Mesodermal cell (in vitro differentiated cells): ENCODE results near the gene MCTP1.
"Not testable (repeated sequence)": the region's sequence is repeated elsewhere in the genome, so short reads cannot be mapped to it uniquely, and the experiment has no call there.

ENCODE experiments used
- H3K27ac ChIP-seq: 2 replicates; pipeline ENCODE4 v1.7.0; 2013; ENCODE audit warnings: mild to moderate bottlenecking, low read depth, low read length, moderate library complexity; ENCODE audit not compliant: severe bottlenecking
- H3K36me3 ChIP-seq: 2 replicates; pipeline ENCODE4 v1.7.1; 2013; ENCODE audit warnings: mild to moderate bottlenecking, low read length, moderate library complexity; ENCODE audit not compliant: control insufficient read depth, insufficient read depth
- H3K4me1 ChIP-seq: one replicate; pipeline ENCODE4 v1.7.1; 2013; ENCODE audit warnings: mild to moderate bottlenecking, low read length; ENCODE audit not compliant: insufficient read depth, control insufficient read depth, poor library complexity, severe bottlenecking
- H3K4me3 ChIP-seq: 2 replicates; pipeline ENCODE4 v1.7.0; 2013; ENCODE audit warnings: low read length, control low read depth, mild to moderate bottlenecking; ENCODE audit not compliant: insufficient read depth, poor library complexity, severe bottlenecking; ENCODE audit errors: extremely low read depth
- H3K9me3 ChIP-seq: 2 replicates; pipeline ENCODE4 v1.7.1; 2013; ENCODE audit warnings: mild to moderate bottlenecking, low read length, moderate library complexity; ENCODE audit not compliant: control insufficient read depth
- WGBS, 2 experiments: methylation state at CpG; one replicate each; pipeline ENCODE4 v1.1.5; 2013; ENCODE audit warnings: missing lambda C conversion rate in 2 of 2; ENCODE audit not compliant: insufficient coverage in 2 of 2; 5-methylcytosine and 5-hydroxymethylcytosine counted together

The MCTP1 gene

DNA sequence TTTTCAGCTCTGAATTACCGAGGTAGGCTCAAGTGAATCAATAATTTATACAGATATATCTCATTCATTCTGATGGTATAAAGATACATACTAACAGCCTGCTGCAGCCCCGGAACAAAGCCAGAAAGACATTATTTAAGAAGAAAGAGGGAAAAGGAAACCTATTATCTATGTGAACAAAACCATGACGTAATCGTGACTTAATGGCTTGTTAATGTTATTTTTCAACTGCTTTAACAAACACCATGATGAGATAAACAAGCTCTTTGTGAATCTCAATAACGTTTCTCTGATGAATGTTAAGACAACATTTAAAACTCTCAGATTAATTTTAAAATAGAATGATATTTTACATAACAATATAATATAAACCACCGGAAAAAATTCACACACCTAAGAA is 429.4 kb downstream of the MCTP1 start:
- Histone ChIP-seq H3K4me1 (no peaks in the 10 kb centered on the region), H3K9me3 (no peaks in the 10 kb centered on the region)
- WGBS, 2 experiments = 50 to 100% methylated on average over 1 to 2 of the region's 6 CpGs

GRCh38 chr5:94853120-94853519 is 431.8 kb downstream of the MCTP1 start:
- Histone ChIP-seq H3K36me3 (no peaks in the 10 kb centered on the region), H3K27ac (no peak overlapping the region), H3K4me3 (no peak overlapping the region), H3K9me3 (no peaks in the 10 kb centered on the region), H3K4me1 (no peaks in the 10 kb centered on the region)
- WGBS, 2 experiments = no CpG with 5 or more reads among the region's 2 CpGs

More for the DNA sequence above, 429.4 kb downstream of the MCTP1 start:
- Histone ChIP-seq H3K4me3 (no peak overlapping the region), H3K27ac (no peak overlapping the region), H3K36me3 (no peaks in the 10 kb centered on the region)

DNA sequence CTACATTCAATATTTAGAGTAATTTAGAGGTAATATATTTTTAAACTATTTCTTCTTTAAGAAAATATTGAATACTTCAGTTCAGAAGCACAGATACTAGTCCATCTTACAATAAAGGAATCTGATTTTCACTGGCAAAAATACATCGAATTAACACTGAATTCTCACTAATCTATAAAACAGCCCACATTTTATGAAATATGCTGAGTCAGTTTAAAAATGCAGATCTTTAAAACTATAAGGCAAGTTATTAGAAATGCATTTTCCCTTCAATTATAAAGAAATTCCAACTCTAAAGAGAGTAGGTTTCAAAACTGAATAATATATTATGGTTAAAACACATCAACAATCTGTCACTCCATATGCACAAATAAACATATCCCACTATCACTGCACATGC is 433.9 kb downstream of the MCTP1 start:
- Histone ChIP-seq H3K4me1 (no peaks in the 10 kb centered on the region), H3K36me3 (no peaks in the 10 kb centered on the region), H3K9me3 (no peaks in the 10 kb centered on the region), H3K27ac (no peak overlapping the region), H3K4me3 (no peak overlapping the region)
- no CpG with 5 or more reads among the region's 1 CpG for WGBS, 2 experiments

DNA sequence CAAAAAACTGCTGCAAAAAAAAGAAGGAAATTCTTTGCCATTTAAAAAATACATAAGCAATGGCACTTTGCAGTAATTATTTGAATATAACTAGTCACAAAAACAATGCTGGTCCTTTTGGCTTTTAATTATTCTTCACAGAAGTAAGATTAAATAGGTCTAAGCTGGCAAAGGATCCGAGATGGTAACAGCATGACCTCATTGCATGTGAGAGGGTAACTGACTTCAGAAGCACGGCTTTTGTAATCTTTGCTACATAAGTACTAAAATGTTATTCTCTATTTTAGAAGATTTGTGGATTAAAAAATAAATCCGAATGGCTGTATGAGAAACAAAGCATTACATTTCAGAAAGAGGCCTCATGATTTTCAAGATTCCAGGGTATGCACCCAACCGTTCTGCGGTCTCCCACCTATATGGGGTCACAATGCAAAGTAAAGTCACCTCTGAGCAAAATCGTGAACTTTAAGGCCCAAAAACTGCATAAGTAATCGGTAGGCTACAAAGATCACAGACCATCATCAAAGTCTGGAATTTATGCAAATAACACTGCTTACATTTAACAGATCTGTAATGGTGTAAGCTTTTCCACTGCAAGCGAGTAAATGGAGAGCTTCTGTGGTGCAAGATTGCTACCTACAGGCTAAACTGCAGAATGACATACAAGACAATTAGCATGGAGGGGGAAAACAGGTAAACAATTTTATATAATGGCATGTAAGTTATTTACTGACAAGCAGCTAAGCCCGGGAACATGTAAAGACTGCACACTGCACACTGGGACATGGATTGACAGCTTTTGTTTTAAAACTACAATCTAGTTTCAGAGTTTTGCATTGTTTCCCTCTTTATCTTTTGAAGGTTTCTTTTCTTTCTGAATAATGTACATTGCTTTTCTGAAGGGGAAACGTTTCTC is 434.8 kb downstream of the MCTP1 start:
- WGBS, 2 experiments = 21 to 64% methylated on average over 2 to 6 of the region's 10 CpGs
- no peak overlapping the region for H3K27ac ChIP-seq
- H3K9me3 ChIP-seq = no peaks in the 10 kb centered on the region
- H3K4me3 ChIP-seq = no peak overlapping the region
- H3K4me1 ChIP-seq = no peaks in the 10 kb centered on the region
- H3K36me3 ChIP-seq = no peaks in the 10 kb centered on the region

GRCh38 chr5:94849324-94849723 is 435.6 kb downstream of the MCTP1 start:
- Histone ChIP-seq H3K4me1 (no peaks in the 10 kb centered on the region), H3K36me3 (no peaks in the 10 kb centered on the region), H3K27ac (no peak overlapping the region), H3K9me3 (no peaks in the 10 kb centered on the region), H3K4me3 (no peak overlapping the region)
- WGBS, 2 experiments = no CpG with 5 or more reads among the region's 4 CpGs

DNA sequence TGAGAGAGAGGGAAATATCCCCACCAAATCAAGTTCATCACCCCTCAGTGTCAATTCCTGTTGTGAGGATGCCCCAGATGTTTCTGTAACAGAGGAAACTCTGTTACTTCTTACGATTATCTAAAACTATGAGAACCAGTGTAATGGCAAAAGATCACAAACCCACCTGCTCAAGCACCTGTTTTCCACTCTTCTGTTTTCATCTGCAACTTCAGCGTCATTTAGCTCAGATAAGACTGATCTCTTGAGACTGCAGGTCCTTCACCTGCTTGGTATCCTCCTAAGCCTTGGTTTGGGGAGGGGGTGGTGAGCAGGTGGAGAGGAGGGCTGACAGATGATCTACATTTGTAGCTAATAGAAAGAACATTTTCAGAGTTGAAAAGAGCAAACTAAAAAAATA is 437.2 kb downstream of the MCTP1 start:
- Histone ChIP-seq H3K27ac (no peak overlapping the region), H3K9me3 (no peaks in the 10 kb centered on the region), H3K36me3 (no peaks in the 10 kb centered on the region), H3K4me1 (no peaks in the 10 kb centered on the region), H3K4me3 (no peak overlapping the region)
- 83 to 92% methylated on average over 1 to 2 of the region's 2 CpGs for WGBS, 2 experiments

DNA sequence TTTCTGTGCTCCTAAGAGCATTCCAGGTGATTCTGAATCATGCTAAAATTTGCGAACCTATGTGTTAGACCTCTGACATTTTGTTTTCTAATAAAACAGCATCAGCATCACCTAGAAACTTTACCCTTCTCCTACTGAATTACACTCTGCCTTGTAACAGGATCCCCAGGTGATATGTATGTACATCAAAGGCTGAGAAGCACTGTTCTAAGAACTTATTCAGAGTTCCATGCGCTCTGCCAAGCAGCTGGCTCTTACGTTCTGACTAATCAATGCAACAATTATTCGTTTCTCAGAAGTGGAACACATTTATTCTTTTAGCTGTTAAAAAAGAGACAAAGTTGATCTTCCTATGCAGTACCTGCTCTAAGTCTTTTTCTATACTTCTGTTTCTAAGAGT is 437.9 kb downstream of the MCTP1 start:
- no peak overlapping the region for H3K27ac ChIP-seq
- no peaks in the 10 kb centered on the region for H3K9me3 ChIP-seq
- H3K4me3 ChIP-seq = no peak overlapping the region
- no peaks in the 10 kb centered on the region for H3K36me3 ChIP-seq
- H3K4me1 ChIP-seq = no peaks in the 10 kb centered on the region
- WGBS, 2 experiments = 87% methylated on average over 4 of the region's 4 CpGs; no CpG with 5 or more reads in 1 of the 2 experiments

DNA sequence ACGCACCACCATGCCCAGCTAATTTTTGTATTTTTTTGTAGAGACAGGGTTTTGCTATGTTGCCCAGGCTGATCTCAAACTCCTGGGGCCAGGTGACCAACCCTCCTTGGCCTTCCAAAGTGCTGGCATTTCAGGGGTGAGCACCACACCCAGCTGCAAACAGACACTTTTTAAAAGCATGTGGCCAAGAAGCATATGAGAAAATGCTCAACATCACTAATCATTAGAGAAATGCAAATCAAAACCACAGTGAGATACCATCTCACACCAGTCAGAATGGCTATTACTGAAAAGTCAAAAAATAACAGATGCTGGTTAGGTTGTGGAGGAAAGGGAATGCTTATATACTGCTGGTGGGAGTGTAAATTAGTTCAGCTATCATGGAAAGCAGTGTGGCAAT is 439.2 kb downstream of the MCTP1 start:
- not testable (repeated sequence) for H3K4me3 ChIP-seq, H3K36me3 ChIP-seq, H3K4me1 ChIP-seq, H3K9me3 ChIP-seq, H3K27ac ChIP-seq
- no CpG with 5 or more reads among the region's 1 CpG for WGBS, 2 experiments

- 43 to 100% methylated on average over 2 to 3 of the region's 4 CpGs for WGBS, 2 experiments
- H3K4me3 ChIP-seq = no peak overlapping the region
These were observed 443.1 kb downstream of the MCTP1 start for GRCh38 chr5:94841598-94842322.

GRCh38 chr5:94833851-94834250 is 451.0 kb downstream of the MCTP1 start:
- Histone ChIP-seq H3K9me3 (no peaks in the 10 kb centered on the region), H3K4me3 (no peak overlapping the region), H3K4me1 (no peaks in the 10 kb centered on the region), H3K36me3 (no peaks in the 10 kb centered on the region), H3K27ac (no peak overlapping the region)
- WGBS, 2 experiments = no CpG with 5 or more reads among the region's 2 CpGs

More at GRCh38 chr5:94841598-94842322, 443.1 kb downstream of the MCTP1 start:
- Histone ChIP-seq H3K27ac (no peak overlapping the region), H3K9me3 (no peaks in the 10 kb centered on the region), H3K36me3 (no peaks in the 10 kb centered on the region), H3K4me1 (no peaks in the 10 kb centered on the region)

- Histone ChIP-seq H3K36me3 (no peaks in the 10 kb centered on the region), H3K9me3 (no peaks in the 10 kb centered on the region), H3K4me1 (no peaks in the 10 kb centered on the region), H3K4me3 (no peak overlapping the region), H3K27ac (no peak overlapping the region)
- WGBS, 2 experiments = 86 to 94% methylated on average over 3 to 4 of the region's 4 CpGs
These were observed 452.2 kb downstream of the MCTP1 start for GRCh38 chr5:94832685-94833084.
